ENCODE data around the gene MEPCE.
"Not testable (repeated sequence)": the region's sequence is repeated elsewhere in the genome, so short reads cannot be mapped to it uniquely, and the experiment has no call there.

- TF ChIP-seq CTCF (IDR thresholded peaks at IDR 0.05 in 8 of 11, conservative IDR thresholded peaks at IDR 0.05 in 3 of 11); POLR2A (IDR thresholded peaks at IDR 0.05): not testable (repeated sequence)
Measured at GRCh38 chr7:100447363-100447762, 17.7 kb downstream of the MEPCE start.

Data from spleen (tissue), 7 donors.